Tibial nerve (tissue), 4 donors: ENCODE results near the gene RUNX1. TPM values are rescaled to one million over a fixed set of nuclear protein-coding genes. Genes with fewer than 3 reads are reported as not detected.

Source experiments
- DNase-seq, 2 donors: peaks; one replicate each; pipeline ENCODE4 v3.0.0-alpha.2; 2019; ENCODE audit warnings: low spot score in 2 of 2
- H3K27ac ChIP-seq, 4 donors: fragments of 200-600 bp; sonication (generic) in 3 of 4; one replicate each; pipeline ENCODE4 v1.5.1; 2017 to 2019; ENCODE audit warnings: mild to moderate bottlenecking in 1 of 4
- H3K27me3 ChIP-seq, 2 donors: fragments of 200-600 bp; sonication (generic) in 1 of 2; one replicate each; pipeline versions ENCODE4 v1.5.1 to v1.6.0; 2017 to 2019
- H3K36me3 ChIP-seq, 3 donors: fragments of 200-600 bp; sonication (generic); one replicate each; pipeline ENCODE4 v1.5.1; 2018 to 2019
- H3K4me1 ChIP-seq, 4 donors: fragments of 200-600 bp; sonication (generic) in 3 of 4; one replicate each; pipeline ENCODE4 v1.5.1; 2017 to 2019
- H3K4me3 ChIP-seq, 4 donors: fragments of 200-600 bp; sonication (generic) in 3 of 4; one replicate each; pipeline ENCODE4 v1.5.1; 2017 to 2019; ENCODE audit warnings: mild to moderate bottlenecking in 1 of 4, moderate library complexity in 1 of 4
- H3K9me3 ChIP-seq, 4 donors: fragments of 200-600 bp; sonication (generic) in 3 of 4; one replicate each; pipeline ENCODE4 v1.5.1; 2017 to 2019
- CTCF ChIP-seq, 5 experiments: fragments of 200-600 bp in 3 of 5; fragments of 450-650 bp in 2 of 5; sonication (generic) in 3 of 5; IDR thresholded peaks; one replicate each; pipeline ENCODE4 v1.5.1; 2016 to 2019; ENCODE audit warnings: antibody characterized with exemption in 5 of 5, mild to moderate bottlenecking in 3 of 5, moderate library complexity in 2 of 5
- EP300 ChIP-seq, 2 donors: sonication (generic); formaldehyde crosslinking; IDR thresholded peaks; one replicate each; pipeline ENCODE4 v1.6.1; 2017; ENCODE audit warnings: antibody characterized with exemption in 2 of 2, mild to moderate bottlenecking in 1 of 2
- POLR2A ChIP-seq, 2 donors: fragments of 450-650 bp; IDR thresholded peaks; one replicate each; pipeline ENCODE4 v1.6.1; 2017; ENCODE audit warnings: antibody characterized with exemption in 2 of 2, mild to moderate bottlenecking in 2 of 2, moderate library complexity in 2 of 2
- WGBS, 2 donors: methylation state at CpG; one replicate each; pipeline ENCODE4 v1.1.5; 2018; 5-methylcytosine and 5-hydroxymethylcytosine counted together
- total RNA-seq, 4 donors: library from RNA; depleted of rRNA; stranded (reverse); fragments of >200 nt; gene quantifications; one replicate each; pipeline ENCODE4 v1.1.0, GENCODE V29; 2016

Gene RUNX1
- total RNA-seq, 4 donors from 2014 or later, result 23.6 to 36.9 (median 26.3) TPM

DNA sequence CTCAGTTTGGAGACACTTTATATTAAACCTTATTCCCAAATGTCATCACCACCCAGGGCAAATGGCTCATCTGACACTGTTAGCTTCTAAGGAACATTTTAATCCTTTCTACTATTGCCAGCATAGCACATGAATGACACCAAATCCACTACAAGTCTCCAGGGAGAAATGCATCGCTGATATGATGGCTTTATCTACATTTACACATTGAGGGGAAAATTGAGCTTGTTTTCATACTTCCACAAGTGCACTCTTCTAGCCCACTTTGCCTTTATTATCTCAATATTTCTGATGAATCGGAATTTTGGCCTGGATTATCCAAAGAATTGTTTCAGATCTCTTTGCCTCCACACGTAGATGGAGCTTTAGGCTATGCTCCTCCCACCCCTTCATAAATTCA lies 75.4 kb downstream of the RUNX1 start:
- no peaks in the 10 kb centered on the region for H3K9me3 ChIP-seq
- peaks cover 0 to 4% (median 0%) of the 10 kb centered on the region in 4 donors for H3K4me1 ChIP-seq
- DNase-seq, result no peak
- H3K4me3 ChIP-seq, result no peak overlapping the region
- no peaks in the 10 kb centered on the region for H3K27me3 ChIP-seq
- no peak overlapping the region for H3K27ac ChIP-seq
- TF ChIP-seq POLR2A (IDR thresholded peaks at IDR 0.05) (no peak), CTCF (IDR thresholded peaks at IDR 0.05) (no peak)
- no peaks in the 10 kb centered on the region for H3K36me3 ChIP-seq
- 92 to 93% methylated on average over 3 of the region's 3 CpGs for WGBS, 2 donors

GRCh38 chr21:34971656-34972055 lies 77.4 kb downstream of the RUNX1 start:
- Histone ChIP-seq H3K4me1 (peaks cover 0 to 4% (median 0%) of the 10 kb centered on the region in 4 donors), H3K4me3 (no peak overlapping the region), H3K27ac (no peak overlapping the region), H3K9me3 (no peaks in the 10 kb centered on the region), H3K27me3 (no peaks in the 10 kb centered on the region), H3K36me3 (no peaks in the 10 kb centered on the region)
- WGBS, 2 donors, result 86 to 94% methylated on average over 1 of the region's 1 CpG
- no peak for DNase-seq
- TF ChIP-seq CTCF (IDR thresholded peaks at IDR 0.05) (no peak), POLR2A (IDR thresholded peaks at IDR 0.05) (no peak), EP300 (IDR thresholded peaks at IDR 0.05) (no peak)

DNA sequence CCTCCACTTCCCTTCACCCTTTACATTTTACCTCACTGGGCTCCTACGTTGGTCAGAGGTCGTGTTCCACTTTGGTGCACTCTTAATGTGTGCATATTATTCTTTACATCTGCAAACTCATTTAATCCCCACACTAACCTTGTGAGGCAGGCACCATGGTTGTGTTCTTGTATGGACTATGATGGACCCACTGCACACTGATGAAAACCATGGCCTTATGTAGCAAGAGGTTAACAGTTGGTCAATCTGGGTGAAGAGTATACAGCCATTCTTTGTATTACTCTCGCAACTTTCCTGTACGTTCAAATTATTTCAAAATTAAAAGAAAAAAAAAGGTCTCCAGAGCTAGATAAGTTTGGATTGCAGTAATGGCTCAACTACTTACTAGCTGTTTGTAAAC lies 78.5 kb downstream of the RUNX1 start:
- no peaks in the 10 kb centered on the region for H3K27me3 ChIP-seq
- H3K4me3 ChIP-seq, result no peak overlapping the region
- WGBS, 2 donors, result 83 to 84% methylated on average over 4 of the region's 4 CpGs
- no peak overlapping the region for H3K27ac ChIP-seq
- DNase-seq, result no peak
- H3K9me3 ChIP-seq, result no peaks in the 10 kb centered on the region
- no peak for TF ChIP-seq CTCF (IDR thresholded peaks at IDR 0.05)
- TF ChIP-seq EP300 (IDR thresholded peaks at IDR 0.05), result no peak
- no peak for TF ChIP-seq POLR2A (IDR thresholded peaks at IDR 0.05)
- no peaks in the 10 kb centered on the region for H3K36me3 ChIP-seq
- H3K4me1 ChIP-seq, result peaks cover 0 to 4% (median 0%) of the 10 kb centered on the region in 4 donors

GRCh38 chr21:34970167-34970500 lies 79.0 kb downstream of the RUNX1 start:
- Histone ChIP-seq H3K4me3 (no peak overlapping the region), H3K36me3 (no peaks in the 10 kb centered on the region), H3K4me1 (peaks cover 0 to 4% (median 0%) of the 10 kb centered on the region in 4 donors), H3K9me3 (no peaks in the 10 kb centered on the region), H3K27me3 (no peaks in the 10 kb centered on the region), H3K27ac (no peak overlapping the region)
- DNase-seq, result no peak
- TF ChIP-seq POLR2A (IDR thresholded peaks at IDR 0.05) (no peak), CTCF (IDR thresholded peaks at IDR 0.05) (no peak), EP300 (IDR thresholded peaks at IDR 0.05) (no peak)
- 74 to 86% methylated on average over 2 of the region's 2 CpGs for WGBS, 2 donors

GRCh38 chr21:34969423-34970166 lies 79.5 kb downstream of the RUNX1 start:
- Histone ChIP-seq H3K27me3 (no peaks in the 10 kb centered on the region), H3K27ac (no peak overlapping the region), H3K4me3 (no peak overlapping the region), H3K9me3 (no peaks in the 10 kb centered on the region), H3K36me3 (no peaks in the 10 kb centered on the region), H3K4me1 (peaks cover 0 to 4% (median 0%) of the 10 kb centered on the region in 4 donors)
- no peak for TF ChIP-seq POLR2A (IDR thresholded peaks at IDR 0.05)
- no peak for TF ChIP-seq EP300 (IDR thresholded peaks at IDR 0.05)
- TF ChIP-seq CTCF (IDR thresholded peaks at IDR 0.05), result no peak
- 69 to 75% methylated on average over 8 of the region's 8 CpGs for WGBS, 2 donors
- no peak for DNase-seq
